HepG2 (cell line): ENCODE results near the gene MYADML2. TPM values are rescaled to one million over a fixed set of nuclear protein-coding genes. Genes with fewer than 3 reads are reported as not detected.

Experiments
- CBFB ChIP-seq: sonication (generic); formaldehyde crosslinking; IDR thresholded peaks from 2 replicates; pipeline ENCODE4 v1.4.0; 2020; ENCODE audit warnings: missing genetic modification reagents
- HMG20B ChIP-seq: conservative IDR thresholded peaks from 2 replicates; pipeline ENCODE4 v1.6.1; 2016; ENCODE audit warnings: missing genetic modification reagents, missing compliant biosample characterization
- HNRNPL ChIP-seq: fragments of 200-400 bp; formaldehyde crosslinking; IDR thresholded peaks from 2 replicates; pipeline ENCODE4 v1.6.1; 2017; ENCODE audit warnings: mild to moderate bottlenecking, low read depth, low read length
- KDM2A ChIP-seq: sonication (generic); formaldehyde crosslinking; IDR thresholded peaks from 2 replicates; pipeline ENCODE4 v1.4.0; 2020; ENCODE audit warnings: low read depth, missing genetic modification reagents, borderline replicate concordance
- KDM5A ChIP-seq: fragments of 200-600 bp; sonication (generic); IDR thresholded peaks from 2 replicates; pipeline ENCODE4 v1.7.0; 2018; ENCODE audit warnings: antibody characterized with exemption, mild to moderate bottlenecking, low read length, borderline replicate concordance
- MAX ChIP-seq: IDR thresholded peaks from 2 replicates; pipeline ENCODE4 v1.6.1; 2012; ENCODE audit warnings: inconsistent platforms
- MTF2 ChIP-seq: sonication (generic); formaldehyde crosslinking; IDR thresholded peaks from 2 replicates; pipeline ENCODE4 v1.5.0; 2020; ENCODE audit warnings: missing genetic modification reagents, borderline replicate concordance
- POGK ChIP-seq: sonication (generic); formaldehyde crosslinking; conservative IDR thresholded peaks from 2 replicates; pipeline ENCODE4 v1.8.0; 2022; ENCODE audit warnings: mild to moderate bottlenecking, moderate library complexity, missing genetic modification reagents
- SMAD9 ChIP-seq: sonication (generic); formaldehyde crosslinking; IDR thresholded peaks from 2 replicates; pipeline ENCODE4 v1.5.1; 2020; ENCODE audit warnings: mild to moderate bottlenecking, missing genetic modification reagents
- SNAPC5 ChIP-seq: sonication (generic); formaldehyde crosslinking; IDR thresholded peaks from 2 replicates; pipeline ENCODE4 v1.8.1; 2023; ENCODE audit warnings: mild to moderate bottlenecking, missing genetic modification reagents, borderline replicate concordance
- SP4 ChIP-seq: sonication (generic); formaldehyde crosslinking; IDR thresholded peaks from 2 replicates; pipeline ENCODE4 v1.8.1; 2023; ENCODE audit warnings: mild to moderate bottlenecking, missing genetic modification reagents
- TCF7L2 ChIP-seq: IDR thresholded peaks from 2 replicates; pipeline ENCODE4 v1.6.1; 2011; ENCODE audit warnings: mild to moderate bottlenecking, low read depth, low read length, moderate library complexity
- TGIF2 ChIP-seq: IDR thresholded peaks from 2 replicates; pipeline ENCODE4 v1.6.1; 2016; ENCODE audit warnings: control low read depth, missing compliant biosample characterization
- YY1 ChIP-seq: IDR thresholded peaks from 2 replicates; pipeline ENCODE4 v1.6.1; 2011; ENCODE audit warnings: low read length, low read depth, moderate library complexity, mild to moderate bottlenecking; ENCODE audit not compliant: insufficient read depth, insufficient replicate concordance
- ZBTB3 ChIP-seq: sonication (generic); formaldehyde crosslinking; IDR thresholded peaks from 2 replicates; pipeline ENCODE4 v1.4.0; 2020; ENCODE audit warnings: low read depth, mild to moderate bottlenecking, moderate library complexity, missing genetic modification reagents, borderline replicate concordance
- ZBTB43 ChIP-seq: sonication (generic); formaldehyde crosslinking; conservative IDR thresholded peaks from 2 replicates; pipeline ENCODE4 v1.4.0; 2020; ENCODE audit warnings: missing genetic modification reagents
- ZBTB49 ChIP-seq: sonication (generic); formaldehyde crosslinking; IDR thresholded peaks from 2 replicates; pipeline ENCODE4 v1.4.0; 2020; ENCODE audit warnings: missing genetic modification reagents, borderline replicate concordance
- ZFYVE20 ChIP-seq: sonication (generic); formaldehyde crosslinking; IDR thresholded peaks from 2 replicates; pipeline ENCODE4 v1.8.0; 2023; ENCODE audit warnings: low read depth, mild to moderate bottlenecking, moderate library complexity, missing genetic modification reagents, borderline replicate concordance
- ZNF263 ChIP-seq: sonication (generic); formaldehyde crosslinking; IDR thresholded peaks from 2 replicates; pipeline ENCODE4 v1.4.0; 2020; ENCODE audit warnings: missing genetic modification reagents
- ZNF296 ChIP-seq: sonication (generic); formaldehyde crosslinking; conservative IDR thresholded peaks from 2 replicates; pipeline ENCODE4 v1.5.0; 2020; ENCODE audit warnings: mild to moderate bottlenecking, missing genetic modification reagents
- ZNF572 ChIP-seq: sonication (generic); formaldehyde crosslinking; IDR thresholded peaks from 2 replicates; pipeline ENCODE4 v1.5.1; 2020; ENCODE audit warnings: mild to moderate bottlenecking, missing genetic modification reagents
- ZNF850 ChIP-seq: sonication (generic); formaldehyde crosslinking; conservative IDR thresholded peaks from 2 replicates; pipeline ENCODE4 v1.9.0; 2021; ENCODE audit warnings: mild to moderate bottlenecking, missing genetic modification reagents
- polyA plus RNA-seq, 8 experiments: library from polyadenylated mRNA; depleted of rRNA in 3 of 8; stranded (reverse) in 7 of 8; unstranded in 1 of 8; fragments of >200 nt; fragmentation: Illumina TruSeq in 4 of 8; extraction: Trizol in 4 of 8; gene quantifications; 2 replicates each; pipeline versions ENCODE4 v1.2.1 to v1.2.3, GENCODE V29; 2011 to 2016; ENCODE audit warnings: low read depth in 4 of 8, missing spikeins in 1 of 8, mixed read lengths in 1 of 8; ENCODE audit not compliant: insufficient read depth in 1 of 8
- total RNA-seq, 5 experiments: library from RNA; depleted of rRNA; stranded (reverse); fragments of >200 nt; fragmentation: Illumina TruSeq; extraction: Trizol; gene quantifications; 2 replicates each; pipeline ENCODE4 v1.2.3, GENCODE V29; 2016; ENCODE audit warnings: low read depth in 1 of 5

MYADML2 gene
- total and polyA plus RNA-seq, 2 of the 13 experiments (the other 11 are each of a cell fraction or from before 2014, with no cell fraction given), result not detected

- peak; percentile 63; the same call in 1 of the 2 replicates for TF ChIP-seq KDM5A
- peak; percentile 40; the same call in 1 of the 2 replicates for TF ChIP-seq SP4
- peak; percentile 51 for TF ChIP-seq YY1
- no peak for TF ChIP-seq SNAPC5 (CRISPR knock-in tag)
- TF ChIP-seq SMAD9, result no peak
- no peak for TF ChIP-seq TGIF2 (CRISPR knock-in tag)
- no peak for TF ChIP-seq TCF7L2
- TF ChIP-seq ZNF263, result no peak
- peak; percentile 10; the same call in 1 of the 2 replicates for TF ChIP-seq MAX
- TF ChIP-seq HNRNPL, result 0 out of 2 replicates have a peak, but pooled peaks have one; percentile 21
- TF ChIP-seq KDM2A, result peak; percentile 87
- TF ChIP-seq MTF2 (CRISPR knock-in tag), result no peak
- no peak for TF ChIP-seq HMG20B (CRISPR knock-in tag)
- no peak for TF ChIP-seq POGK (CRISPR knock-in tag)
- TF ChIP-seq ZNF296 (CRISPR knock-in tag), result no peak
- TF ChIP-seq ZNF850 (CRISPR knock-in tag), result no peak; the same call in 1 of the 2 replicates
- no peak for TF ChIP-seq ZBTB43 (CRISPR knock-in tag)
- no peak for TF ChIP-seq ZBTB49
- no peak for TF ChIP-seq ZFYVE20 (CRISPR knock-in tag)
- TF ChIP-seq ZBTB3 (CRISPR knock-in tag), result no peak
- no peak for TF ChIP-seq ZNF572 (CRISPR knock-in tag)
- no peak for TF ChIP-seq CBFB
These were observed 35.6 kb downstream of the MYADML2 start, which contains the start of gene PCYT2 (continued) for GRCh38 chr17:81911277-81911961.
